ENCODE data around the gene SCUBE1.

GRCh38 chr22:43207386-43207785 is 135.8 kb downstream of the SCUBE1 start:
- no peak for TF ChIP-seq EZH2 (IDR thresholded peaks at IDR 0.05; ENCODE audit: insufficient read depth, poor library complexity, severe bottlenecking)
- no peak for TF ChIP-seq EZH2phosphoT487 (IDR thresholded peaks at IDR 0.05; ENCODE audit: insufficient read depth, low read depth)

Measured in GM23248 (cell line).